Measurements from ENCODE around the gene ERVH48-1. TPM values are rescaled to one million over a fixed set of nuclear protein-coding genes. Genes with fewer than 3 reads are reported as not detected.

Gene ERVH48-1
- polyA plus RNA-seq, 2 of the 4 experiments (the other 2 are of a cell fraction) = not detected

GRCh38 chr21:42973309-42973990, 48.0 kb upstream of the ERVH48-1 start:
- Histone ChIP-seq H3K4me2 (peak overlapping the region; percentile 85), H3K4me3 (peak overlapping the region; percentile 50), H3K4me1 (peaks cover 14% of the 10 kb centered on the region; the same call in 2 of the 3 replicates), H3K9me3 (no peaks in the 10 kb centered on the region), H3K27ac (peak overlapping the region; percentile 92 to 95)
- CTCF ChIA-PET = no interaction called here
- peak in 1 of 2 experiments; percentile 63; a peak in 4 of 6 replicates for ATAC-seq
- no peak for TF ChIP-seq NPAS2 (CRISPR knock-in tag; IDR thresholded peaks at IDR 0.05; ENCODE audit: borderline replicate concordance)
- 0 out of 2 replicates have a peak, but pooled peaks have one; percentile 41 for TF ChIP-seq HOXB5 (CRISPR knock-in tag; IDR thresholded peaks at IDR 0.05)
- 83% methylated on average over 12 of the region's 19 CpGs for WGBS (ENCODE audit: missing lambda C conversion rate)
- no peak for FAIRE-seq
- POLR2A ChIA-PET = interaction anchor here (1.0 kb wide), 2 partner anchors 24 to 81 kb away, joined by 3 to 5 read pairs; partner anchors contain the start of gene NDUFV3
- no peak for DNase-seq (ENCODE audit: low read depth in 1 of 2, low spot score in 1 of 2)

GRCh38 chr21:42971897-42972275, 46.5 kb upstream of the ERVH48-1 start:
- POLR2A ChIA-PET = no interaction called here
- no peak for FAIRE-seq

More at GRCh38 chr21:42971897-42972275, 46.5 kb upstream of the ERVH48-1 start:
- H3K27ac ChIP-seq = no peak overlapping the region
- no peak for ATAC-seq
- H3K4me1 ChIP-seq = peaks cover 14% of the 10 kb centered on the region; the same call in 2 of the 3 replicates
- H3K4me2 ChIP-seq = no peak overlapping the region
- no peaks in the 10 kb centered on the region for H3K9me3 ChIP-seq
- CTCF ChIA-PET = no interaction called here
- no peak overlapping the region for H3K4me3 ChIP-seq
- no peak for DNase-seq (ENCODE audit: low read depth in 1 of 2, low spot score in 1 of 2)
- WGBS (ENCODE audit: missing lambda C conversion rate) = no CpG with 5 or more reads among the region's 3 CpGs
- TF ChIP-seq HOXB5 (CRISPR knock-in tag; IDR thresholded peaks at IDR 0.05) (no peak), RNF2 (IDR thresholded peaks at IDR 0.05; ENCODE audit: borderline replicate concordance, low read depth) (no peak), FOSB (CRISPR knock-in tag; IDR thresholded peaks at IDR 0.05) (no peak), NR3C1 (IDR thresholded peaks at IDR 0.05) (no peak), MAX (IDR thresholded peaks at IDR 0.05) (no peak), FOXS1 (CRISPR knock-in tag; IDR thresholded peaks at IDR 0.05) (no peak), USF2 (IDR thresholded peaks at IDR 0.05) (no peak), HMGXB4 (CRISPR knock-in tag; IDR thresholded peaks at IDR 0.05; ENCODE audit: borderline replicate concordance) (no peak), JUNB (IDR thresholded peaks at IDR 0.05) (no peak), ZC3H11A (IDR thresholded peaks at IDR 0.05) (no peak), MAFK (IDR thresholded peaks at IDR 0.05; ENCODE audit: partially characterized antibody) (no peak), KDM5A (IDR thresholded peaks at IDR 0.05) (no peak), REST (IDR thresholded peaks at IDR 0.05) (no peak), NPAS2 (CRISPR knock-in tag; IDR thresholded peaks at IDR 0.05; ENCODE audit: borderline replicate concordance) (no peak), EP300 (IDR thresholded peaks at IDR 0.05) (no peak), BCL3 (IDR thresholded peaks at IDR 0.05) (no peak)
